GM18907 (cell line): Measurements from ENCODE around the gene GOLGA7B.

ENCODE experiments used
- ATAC-seq: cut with Tn5 transposase; IDR thresholded peaks from one replicate; pipeline ENCODE4 v1.9.1; 2021; ENCODE audit warnings: mild to moderate bottlenecking, moderate library complexity; ENCODE audit not compliant: unreplicated experiment

Gene GOLGA7B

GRCh38 chr10:97915346-97916131, 65.9 kb downstream of the GOLGA7B start:
- ATAC-seq, result no peak

GRCh38 chr10:97916586-97916985, 66.9 kb downstream of the GOLGA7B start:
- no peak for ATAC-seq

- ATAC-seq, result no peak
These were observed 69.4 kb downstream of the GOLGA7B start for GRCh38 chr10:97919012-97919411.

GRCh38 chr10:97920865-97921264, 71.2 kb downstream of the GOLGA7B start:
- no peak for ATAC-seq
